HepG2 (cell line): ENCODE results near the gene TCF12. TPM values are rescaled to one million over a fixed set of nuclear protein-coding genes. Genes with fewer than 3 reads are reported as not detected.

Experiments
- ATAC-seq: fragments of 200-7000 bp; cut with Tn5 transposase; 3 replicates; pipeline ENCODE4 v1.9.1; 2020; ENCODE audit warnings: mild to moderate bottlenecking, moderate library complexity
- BruUV-seq: library from RNA; stranded (reverse); fragments of 400-500 nt; replicated peaks from 2 replicates; lab custom pipeline; 2021; lab: Mats Ljungman, UMichigan
- CTCF ChIA-PET: fragments of 300-600 bp; formaldehyde crosslinking; extraction: SDS; loops from one replicate; lab custom pipeline; 2021; ENCODE audit warnings: low total read pairs, inconsistent platforms, low intra/inter-chr PET ratio; lab: Yijun Ruan, JAX
- POLR2A ChIA-PET: fragments of 350-600 bp; sonication (Branson Sonifier 250); formaldehyde crosslinking; loops from one replicate; lab custom pipeline; 2020; ENCODE audit warnings: antibody characterized with exemption, inconsistent platforms; lab: Yijun Ruan, JAX
- DNase-seq: peaks from one replicate; pipeline ENCODE4 v3.0.0-alpha.2; 2015; ENCODE audit warnings: low spot score
- FAIRE-seq: peaks from 3 replicates; lab custom pipeline; 2011; peaks lifted over from hg19 to GRCh38; lab: Jason Lieb, UNC
- H2AFZ ChIP-seq: one replicate; pipeline ENCODE4 v1.6.1; 2011; ENCODE audit warnings: low read length, inconsistent platforms
- H3K27ac ChIP-seq: fragments of 300-600 bp; 3 replicates; pipeline ENCODE4 v1.8.0; 2011; ENCODE audit warnings: mixed run types, mild to moderate bottlenecking, mixed read lengths, low read length, inconsistent platforms; ENCODE audit not compliant: insufficient read depth; ENCODE audit errors: extremely low read length
- H3K27me3 ChIP-seq, 2 experiments: fragments of 200-600 bp in 1 of 2; 2 replicates in 1 of 2; 3 replicates in 1 of 2; pipeline versions ENCODE4 v1.6.0 to v1.8.0; 2011; ENCODE audit warnings: low read length in 2 of 2, mild to moderate bottlenecking in 2 of 2, moderate library complexity in 2 of 2, inconsistent platforms in 1 of 2; ENCODE audit not compliant: insufficient read depth in 2 of 2, control insufficient read depth in 1 of 2
- H3K36me3 ChIP-seq, 2 experiments: fragments of 200-600 bp in 1 of 2; replicated peaks in 1 of 2; 2 replicates in 1 of 2; 3 replicates in 1 of 2; pipeline versions ENCODE4 v1.5.1 to v1.8.0; 2011; ENCODE audit warnings: low read length in 2 of 2, inconsistent platforms in 1 of 2; ENCODE audit not compliant: insufficient read depth in 2 of 2, control insufficient read depth in 1 of 2
- H3K4me1 ChIP-seq: 2 replicates; pipeline ENCODE4 v1.5.1; 2012; ENCODE audit warnings: low read length, inconsistent platforms; ENCODE audit not compliant: insufficient read depth
- H3K4me2 ChIP-seq: 2 replicates; pipeline ENCODE4 v1.6.0; 2011; ENCODE audit warnings: low read depth, low read length, inconsistent platforms
- H3K4me3 ChIP-seq, 3 experiments: fragments of 200-600 bp in 1 of 3; sonication (generic), shearing (Covaris generic) in 1 of 3; replicated peaks in 1 of 3; 2 replicates each; pipeline ENCODE4 v1.5.1; 2011 to 2016; ENCODE audit warnings: low read length in 3 of 3, inconsistent platforms in 2 of 3, low read depth in 2 of 3, mild to moderate bottlenecking in 2 of 3, control low read depth in 1 of 3, mixed read lengths in 1 of 3; ENCODE audit not compliant: insufficient read depth in 1 of 3
- H3K79me2 ChIP-seq: one replicate; pipeline ENCODE4 v1.6.1; 2011; ENCODE audit warnings: low read length, inconsistent platforms; ENCODE audit not compliant: insufficient read depth
- H3K9ac ChIP-seq: 2 replicates; pipeline ENCODE4 v1.6.0; 2011; ENCODE audit warnings: mild to moderate bottlenecking, low read depth, low read length, inconsistent platforms; ENCODE audit not compliant: insufficient read depth
- H3K9me3 ChIP-seq: 2 replicates; pipeline ENCODE4 v1.5.1; 2012; ENCODE audit warnings: mild to moderate bottlenecking, low read length
- H4K20me1 ChIP-seq: 2 replicates; pipeline ENCODE4 v1.6.0; 2011; ENCODE audit warnings: inconsistent platforms, mild to moderate bottlenecking, low read length, moderate library complexity; ENCODE audit not compliant: insufficient read depth
- EEA1 ChIP-seq: sonication (generic); formaldehyde crosslinking; IDR thresholded peaks from 2 replicates; pipeline ENCODE4 v1.5.1; 2020; ENCODE audit warnings: mild to moderate bottlenecking, missing genetic modification reagents, borderline replicate concordance
- EHMT2 ChIP-seq: fragments of 200-600 bp; sonication (generic); IDR thresholded peaks from 2 replicates; pipeline ENCODE4 v1.7.0; 2017; ENCODE audit warnings: antibody characterized with exemption, low read depth, low read length, borderline replicate concordance
- HCFC1 ChIP-seq: fragments of 150-350 bp; IDR thresholded peaks from 2 replicates; pipeline ENCODE4 v1.6.1; 2014; ENCODE audit warnings: low read depth, low read length
- MBNL3 ChIP-seq: fragments of 250-450 bp; sonication (Bioruptor Pico); conservative IDR thresholded peaks from 2 replicates; pipeline ENCODE4 v1.8.0; 2022; ENCODE audit warnings: mild to moderate bottlenecking, inconsistent platforms
- SAFB2 ChIP-seq: sonication (generic); formaldehyde crosslinking; IDR thresholded peaks from 2 replicates; pipeline ENCODE4 v1.5.1; 2020; ENCODE audit warnings: missing genetic modification reagents, low read depth, mild to moderate bottlenecking, borderline replicate concordance
- SETDB1 ChIP-seq: sonication (generic); formaldehyde crosslinking; IDR thresholded peaks from 2 replicates; pipeline ENCODE4 v1.5.1; 2020; ENCODE audit warnings: missing genetic modification reagents, mild to moderate bottlenecking, borderline replicate concordance
- SP4 ChIP-seq: sonication (generic); formaldehyde crosslinking; IDR thresholded peaks from 2 replicates; pipeline ENCODE4 v1.8.1; 2023; ENCODE audit warnings: mild to moderate bottlenecking, missing genetic modification reagents
- ZBED4 ChIP-seq: sonication (generic); formaldehyde crosslinking; IDR thresholded peaks from 2 replicates; pipeline ENCODE4 v1.4.0; 2020; ENCODE audit warnings: missing genetic modification reagents, borderline replicate concordance
- ZBTB7A ChIP-seq: sonication (generic); formaldehyde crosslinking; IDR thresholded peaks from 2 replicates; pipeline ENCODE4 v1.8.0; 2022; ENCODE audit warnings: mild to moderate bottlenecking, missing genetic modification reagents
- ZNF260 ChIP-seq: sonication (generic); formaldehyde crosslinking; IDR thresholded peaks from 2 replicates; pipeline ENCODE4 v1.4.0; 2020; ENCODE audit warnings: missing genetic modification reagents, low read depth, mild to moderate bottlenecking, borderline replicate concordance
- ZNF615 ChIP-seq: sonication (generic); formaldehyde crosslinking; IDR thresholded peaks from 2 replicates; pipeline ENCODE4 v1.5.0; 2020; ENCODE audit warnings: mild to moderate bottlenecking, missing genetic modification reagents, borderline replicate concordance
- ZNF841 ChIP-seq: sonication (generic); formaldehyde crosslinking; IDR thresholded peaks from 2 replicates; pipeline ENCODE4 v1.8.1; 2023; ENCODE audit warnings: missing genetic modification reagents, borderline replicate concordance
- WGBS: methylation state at CpG from one replicate; pipeline ENCODE4 v1.1.6; 2017; ENCODE audit warnings: low lambda C conversion rate; 5-methylcytosine and 5-hydroxymethylcytosine counted together
- in situ Hi-C: cut with HindIII; loops from 2 replicates; pipeline ENCODE4 v1.10.0; 2017; ENCODE audit warnings: low pct_unique_long_range_greater_than_20kb; ENCODE audit not compliant: extremely low pct_ligation_motif_present
- intact Hi-C: fragments of 100-400 bp; cut with micrococcal nuclease; formaldehyde crosslinking; loops from one replicate; pipeline ENCODE4 v1.10.0; 2022; ENCODE audit not compliant: unreplicated experiment
- polyA plus RNA-seq, 8 experiments: library from polyadenylated mRNA; depleted of rRNA in 3 of 8; stranded (reverse) in 7 of 8; unstranded in 1 of 8; fragments of >200 nt; fragmentation: Illumina TruSeq in 4 of 8; extraction: Trizol in 4 of 8; gene quantifications; 2 replicates each; pipeline versions ENCODE4 v1.2.1 to v1.2.3, GENCODE V29; 2011 to 2016; ENCODE audit warnings: low read depth in 4 of 8, missing spikeins in 1 of 8, mixed read lengths in 1 of 8; ENCODE audit not compliant: insufficient read depth in 1 of 8
- total RNA-seq, 5 experiments: library from RNA; depleted of rRNA; stranded (reverse); fragments of >200 nt; fragmentation: Illumina TruSeq; extraction: Trizol; gene quantifications; 2 replicates each; pipeline ENCODE4 v1.2.3, GENCODE V29; 2016; ENCODE audit warnings: low read depth in 1 of 5
- TF ChIP-seq, protein P1 (sequence below): sonication (generic); formaldehyde crosslinking; IDR thresholded peaks from 2 replicates; pipeline ENCODE4 v1.4.0; 2020; ENCODE audit warnings: missing genetic modification reagents, borderline replicate concordance

TCF12 gene
- total and polyA plus RNA-seq, 2 of the 13 experiments (the other 11 are each of a cell fraction or from before 2014, with no cell fraction given) = 48.6 to 51.1 TPM

GRCh38 chr15:57322602-57323250 is 404.3 kb downstream of the TCF12 start:
- Histone ChIP-seq H2AFZ (no peak overlapping the region), H3K36me3 (no peaks in the 10 kb centered on the region), H3K9ac (no peak overlapping the region), H4K20me1 (no peaks in the 10 kb centered on the region), H3K79me2 (no peaks in the 10 kb centered on the region), H3K4me1 (peaks cover 26% of the 10 kb centered on the region), H3K4me2 (no peak overlapping the region), H3K4me3 (no peak overlapping the region), H3K9me3 (no peaks in the 10 kb centered on the region), H3K27ac (no peak overlapping the region), H3K27me3 (no peaks in the 10 kb centered on the region; a peak in 1 of 5 replicates)
- BruUV-seq = no TSS peak
- CTCF ChIA-PET = no interaction called here
- WGBS = 71% methylated on average over 11 of the region's 11 CpGs
- POLR2A ChIA-PET = no interaction called here
- no peak for FAIRE-seq
- intact Hi-C loops (no loop called here), in situ Hi-C loops (no loop called here)
- no peak for DNase-seq
- ATAC-seq = no peak
- TF ChIP-seq MBNL3 = no peak
- TF ChIP-seq EEA1 (CRISPR knock-in tag) = no peak
- TF ChIP-seq ZNF260 (CRISPR knock-in tag) = no peak
- no peak for TF ChIP-seq ZNF615 (CRISPR knock-in tag)
- TF ChIP-seq ZBED4 (CRISPR knock-in tag) = no peak
- TF ChIP-seq HCFC1 = no peak
- TF ChIP-seq ZBTB7A = no peak
- TF ChIP-seq EHMT2 = no peak
- no peak for TF ChIP-seq SAFB2 (CRISPR knock-in tag)
- TF ChIP-seq, protein P1, sequence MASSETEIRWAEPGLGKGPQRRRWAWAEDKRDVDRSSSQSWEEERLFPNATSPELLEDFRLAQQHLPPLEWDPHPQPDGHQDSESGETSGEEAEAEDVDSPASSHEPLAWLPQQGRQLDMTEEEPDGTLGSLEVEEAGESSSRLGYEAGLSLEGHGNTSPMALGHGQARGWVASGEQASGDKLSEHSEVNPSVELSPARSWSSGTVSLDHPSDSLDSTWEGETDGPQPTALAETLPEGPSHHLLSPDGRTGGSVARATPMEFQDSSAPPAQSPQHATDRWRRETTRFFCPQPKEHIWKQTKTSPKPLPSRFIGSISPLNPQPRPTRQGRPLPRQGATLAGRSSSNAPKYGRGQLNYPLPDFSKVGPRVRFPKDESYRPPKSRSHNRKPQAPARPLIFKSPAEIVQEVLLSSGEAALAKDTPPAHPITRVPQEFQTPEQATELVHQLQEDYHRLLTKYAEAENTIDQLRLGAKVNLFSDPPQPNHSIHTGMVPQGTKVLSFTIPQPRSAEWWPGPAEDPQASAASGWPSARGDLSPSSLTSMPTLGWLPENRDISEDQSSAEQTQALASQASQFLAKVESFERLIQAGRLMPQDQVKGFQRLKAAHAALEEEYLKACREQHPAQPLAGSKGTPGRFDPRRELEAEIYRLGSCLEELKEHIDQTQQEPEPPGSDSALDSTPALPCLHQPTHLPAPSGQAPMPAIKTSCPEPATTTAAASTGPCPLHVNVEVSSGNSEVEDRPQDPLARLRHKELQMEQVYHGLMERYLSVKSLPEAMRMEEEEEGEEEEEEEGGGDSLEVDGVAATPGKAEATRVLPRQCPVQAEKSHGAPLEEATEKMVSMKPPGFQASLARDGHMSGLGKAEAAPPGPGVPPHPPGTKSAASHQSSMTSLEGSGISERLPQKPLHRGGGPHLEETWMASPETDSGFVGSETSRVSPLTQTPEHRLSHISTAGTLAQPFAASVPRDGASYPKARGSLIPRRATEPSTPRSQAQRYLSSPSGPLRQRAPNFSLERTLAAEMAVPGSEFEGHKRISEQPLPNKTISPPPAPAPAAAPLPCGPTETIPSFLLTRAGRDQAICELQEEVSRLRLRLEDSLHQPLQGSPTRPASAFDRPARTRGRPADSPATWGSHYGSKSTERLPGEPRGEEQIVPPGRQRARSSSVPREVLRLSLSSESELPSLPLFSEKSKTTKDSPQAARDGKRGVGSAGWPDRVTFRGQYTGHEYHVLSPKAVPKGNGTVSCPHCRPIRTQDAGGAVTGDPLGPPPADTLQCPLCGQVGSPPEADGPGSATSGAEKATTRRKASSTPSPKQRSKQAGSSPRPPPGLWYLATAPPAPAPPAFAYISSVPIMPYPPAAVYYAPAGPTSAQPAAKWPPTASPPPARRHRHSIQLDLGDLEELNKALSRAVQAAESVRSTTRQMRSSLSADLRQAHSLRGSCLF (CRISPR knock-in tag) = no peak
- no peak for TF ChIP-seq SETDB1 (CRISPR knock-in tag)
- TF ChIP-seq ZNF841 (CRISPR knock-in tag) = no peak
- TF ChIP-seq SP4 (CRISPR knock-in tag) = no peak
